Gastroesophageal sphincter (tissue), 4 donors: ENCODE data around the gene IRAK2. TPM values are rescaled to one million over a fixed set of nuclear protein-coding genes. Genes with fewer than 3 reads are reported as not detected.

Source experiments
- ATAC-seq: fragments of 150-250 bp; one replicate; pipeline ENCODE4 v1.9.1; 2016; ENCODE audit warnings: mild to moderate bottlenecking, moderate library complexity
- H3K27ac ChIP-seq, 4 donors: fragments of 200-600 bp; sonication (generic) in 3 of 4; 1 replicate in 3 of 4; 2 replicates in 1 of 4; pipeline ENCODE4 v1.5.1; 2016 to 2019
- H3K27me3 ChIP-seq: fragments of 200-600 bp; sonication (generic); one replicate; pipeline ENCODE4 v1.5.1; 2019
- H3K36me3 ChIP-seq, 2 donors: fragments of 200-600 bp; sonication (generic); one replicate each; pipeline ENCODE4 v1.5.1; 2019; ENCODE audit warnings: control low read depth in 1 of 2
- H3K4me1 ChIP-seq, 3 donors: fragments of 200-600 bp; sonication (generic); 1 replicate in 2 of 3; 2 replicates in 1 of 3; pipeline ENCODE4 v1.5.1; 2016 to 2019; ENCODE audit warnings: control low read depth in 2 of 3
- H3K4me3 ChIP-seq, 2 donors: fragments of 200-600 bp; sonication (generic); one replicate each; pipeline ENCODE4 v1.5.1; 2019; ENCODE audit warnings: mild to moderate bottlenecking in 1 of 2, moderate library complexity in 1 of 2
- H3K9me3 ChIP-seq, 3 donors: fragments of 200-600 bp; sonication (generic); one replicate each; pipeline ENCODE4 v1.5.1; 2017 to 2019; ENCODE audit warnings: control low read depth in 2 of 3
- EP300 ChIP-seq: sonication (generic); formaldehyde crosslinking; IDR thresholded peaks from one replicate; pipeline ENCODE4 v1.6.1; 2017; ENCODE audit warnings: antibody characterized with exemption, mild to moderate bottlenecking
- POLR2A ChIP-seq, 2 donors: fragments of 450-650 bp; IDR thresholded peaks; one replicate each; pipeline ENCODE4 v1.6.1; 2017; ENCODE audit warnings: antibody characterized with exemption in 2 of 2, mild to moderate bottlenecking in 2 of 2, moderate library complexity in 1 of 2
- POLR2AphosphoS5 ChIP-seq: sonication (generic); formaldehyde crosslinking; IDR thresholded peaks from one replicate; pipeline ENCODE4 v1.6.1; 2017; ENCODE audit warnings: antibody characterized with exemption
- WGBS, 2 donors: methylation state at CpG; one replicate each; pipeline ENCODE4 v1.1.5; 2018; ENCODE audit warnings: low coverage in 1 of 2; 5-methylcytosine and 5-hydroxymethylcytosine counted together
- total RNA-seq, 4 donors: library from RNA; depleted of rRNA; stranded (reverse); fragments of >200 nt; gene quantifications; one replicate each; pipeline ENCODE4 v1.1.0, GENCODE V29; 2016
- TF ChIP-seq, protein P1 (sequence below), 4 experiments: fragments of 200-600 bp in 2 of 4; fragments of 450-650 bp in 2 of 4; sonication (generic) in 1 of 4; IDR thresholded peaks; one replicate each; pipeline ENCODE4 v1.5.1; 2017 to 2019; ENCODE audit warnings: antibody characterized with exemption in 4 of 4, mild to moderate bottlenecking in 2 of 4, moderate library complexity in 2 of 4

IRAK2 gene
- total RNA-seq, 4 donors from 2014 or later, result 2.2 to 4.4 (median 3.3) TPM

DNA sequence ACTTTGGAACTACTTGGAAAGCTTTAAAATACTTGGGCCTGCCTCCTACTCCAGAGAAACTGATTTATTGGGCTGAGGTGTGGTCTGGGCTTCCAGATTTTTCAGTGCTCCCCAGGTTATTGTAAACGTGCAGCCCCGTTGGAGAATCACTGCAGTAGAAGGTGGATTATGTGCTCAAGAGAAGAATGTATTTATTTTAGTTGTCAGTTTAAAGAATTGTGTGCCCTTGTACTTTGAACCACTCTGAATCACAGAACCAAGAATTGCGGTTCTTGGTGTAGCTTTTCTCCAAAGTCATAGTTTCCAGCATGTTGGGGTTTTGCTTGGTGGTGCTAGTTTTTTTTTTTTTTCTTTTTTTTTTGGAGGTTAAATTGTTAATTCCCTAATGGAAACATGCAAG, 85.1 kb downstream of the IRAK2 start:
- H3K36me3 ChIP-seq, result peaks cover 0 to 40% of the 10 kb centered on the region in 2 donors
- no peaks in the 10 kb centered on the region for H3K27me3 ChIP-seq
- 0 to 23% methylated on average over 3 of the region's 3 CpGs for WGBS, 2 donors
- TF ChIP-seq EP300 (no peak), POLR2A (IDR thresholded peaks at IDR 0.05) (no peak), POLR2AphosphoS5 (no peak)
- TF ChIP-seq, protein P1, sequence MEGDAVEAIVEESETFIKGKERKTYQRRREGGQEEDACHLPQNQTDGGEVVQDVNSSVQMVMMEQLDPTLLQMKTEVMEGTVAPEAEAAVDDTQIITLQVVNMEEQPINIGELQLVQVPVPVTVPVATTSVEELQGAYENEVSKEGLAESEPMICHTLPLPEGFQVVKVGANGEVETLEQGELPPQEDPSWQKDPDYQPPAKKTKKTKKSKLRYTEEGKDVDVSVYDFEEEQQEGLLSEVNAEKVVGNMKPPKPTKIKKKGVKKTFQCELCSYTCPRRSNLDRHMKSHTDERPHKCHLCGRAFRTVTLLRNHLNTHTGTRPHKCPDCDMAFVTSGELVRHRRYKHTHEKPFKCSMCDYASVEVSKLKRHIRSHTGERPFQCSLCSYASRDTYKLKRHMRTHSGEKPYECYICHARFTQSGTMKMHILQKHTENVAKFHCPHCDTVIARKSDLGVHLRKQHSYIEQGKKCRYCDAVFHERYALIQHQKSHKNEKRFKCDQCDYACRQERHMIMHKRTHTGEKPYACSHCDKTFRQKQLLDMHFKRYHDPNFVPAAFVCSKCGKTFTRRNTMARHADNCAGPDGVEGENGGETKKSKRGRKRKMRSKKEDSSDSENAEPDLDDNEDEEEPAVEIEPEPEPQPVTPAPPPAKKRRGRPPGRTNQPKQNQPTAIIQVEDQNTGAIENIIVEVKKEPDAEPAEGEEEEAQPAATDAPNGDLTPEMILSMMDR (IDR thresholded peaks at IDR 0.05), result no peak
- peaks cover 0 to 62% (median 10%) of the 10 kb centered on the region in 3 donors for H3K4me1 ChIP-seq
- ATAC-seq, result no peak
- peak overlapping the region in 3 of 4 donors; percentile 90 to 98 (median 93) for H3K27ac ChIP-seq
- H3K9me3 ChIP-seq, result peaks cover 0 to 10% (median 0%) of the 10 kb centered on the region in 3 donors
- peak overlapping the region; percentile 56 to 82 for H3K4me3 ChIP-seq

DNA sequence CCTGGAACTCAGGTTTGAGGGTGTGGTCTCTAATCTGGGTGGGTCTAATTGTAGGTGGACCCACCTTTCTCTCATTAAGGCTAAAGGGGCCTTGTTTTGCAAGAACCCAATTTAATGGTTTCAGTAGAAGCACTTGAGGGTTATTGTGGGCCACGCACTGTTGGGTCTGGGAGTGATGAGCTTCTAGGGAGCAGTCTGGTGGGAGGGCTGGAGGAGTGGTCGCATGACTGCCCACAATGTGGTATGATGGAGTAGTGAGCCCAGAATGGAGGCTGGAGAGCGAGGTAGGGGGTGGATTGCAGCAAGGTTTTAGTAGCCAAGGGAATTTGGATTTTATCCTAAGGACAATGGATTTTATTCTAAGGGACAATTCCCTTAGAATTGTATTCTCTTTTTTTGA, 86.3 kb downstream of the IRAK2 start:
- Histone ChIP-seq H3K9me3 (no peaks in the 10 kb centered on the region), H3K4me3 (no peak overlapping the region), H3K36me3 (peaks cover 0 to 52% of the 10 kb centered on the region in 2 donors), H3K27ac (peak overlapping the region in 1 of 4 donors; percentile 98), H3K27me3 (no peaks in the 10 kb centered on the region), H3K4me1 (peaks cover 0 to 62% (median 10%) of the 10 kb centered on the region in 3 donors)
- ATAC-seq, result no peak
- WGBS, 2 donors, result 93% methylated on average over 3 of the region's 3 CpGs; no CpG with 5 or more reads in 1 of the 2 donors
- TF ChIP-seq POLR2AphosphoS5, result no peak
- no peak for TF ChIP-seq EP300
- TF ChIP-seq, protein P1 (IDR thresholded peaks at IDR 0.05), result no peak
- no peak for TF ChIP-seq POLR2A (IDR thresholded peaks at IDR 0.05)

DNA sequence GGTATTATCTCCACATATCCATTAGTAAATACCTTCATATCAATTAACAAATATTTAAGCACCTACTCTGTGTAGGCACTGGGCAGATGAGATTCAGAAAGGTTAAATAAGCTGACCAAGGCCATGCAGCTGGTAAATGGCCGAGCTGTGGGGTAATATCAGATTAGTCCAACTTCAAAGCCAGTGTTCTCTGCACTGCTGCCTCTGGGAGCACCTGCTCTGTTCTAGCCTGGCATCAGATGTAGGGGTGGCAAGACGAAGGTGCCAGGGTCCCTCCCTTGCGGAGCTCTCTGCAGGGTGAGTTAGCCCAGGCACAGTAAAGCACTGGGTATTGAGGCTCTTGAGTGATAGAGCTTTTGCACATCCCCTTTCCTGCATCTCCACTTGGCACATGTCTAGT, 89.0 kb downstream of the IRAK2 start:
- H3K27me3 ChIP-seq, result no peaks in the 10 kb centered on the region
- H3K4me3 ChIP-seq, result no peak overlapping the region
- H3K27ac ChIP-seq, result no peak overlapping the region
- no peak for TF ChIP-seq EP300
- TF ChIP-seq POLR2A (IDR thresholded peaks at IDR 0.05), result no peak
- TF ChIP-seq, protein P1 (IDR thresholded peaks at IDR 0.05), result no peak
- no peak for TF ChIP-seq POLR2AphosphoS5
- 80 to 88% methylated on average over 1 of the region's 3 CpGs for WGBS, 2 donors
- no peak for ATAC-seq
- H3K4me1 ChIP-seq, result peaks cover 0 to 55% (median 10%) of the 10 kb centered on the region in 3 donors
- no peaks in the 10 kb centered on the region for H3K9me3 ChIP-seq
- peaks cover 0 to 63% of the 10 kb centered on the region in 2 donors for H3K36me3 ChIP-seq

DNA sequence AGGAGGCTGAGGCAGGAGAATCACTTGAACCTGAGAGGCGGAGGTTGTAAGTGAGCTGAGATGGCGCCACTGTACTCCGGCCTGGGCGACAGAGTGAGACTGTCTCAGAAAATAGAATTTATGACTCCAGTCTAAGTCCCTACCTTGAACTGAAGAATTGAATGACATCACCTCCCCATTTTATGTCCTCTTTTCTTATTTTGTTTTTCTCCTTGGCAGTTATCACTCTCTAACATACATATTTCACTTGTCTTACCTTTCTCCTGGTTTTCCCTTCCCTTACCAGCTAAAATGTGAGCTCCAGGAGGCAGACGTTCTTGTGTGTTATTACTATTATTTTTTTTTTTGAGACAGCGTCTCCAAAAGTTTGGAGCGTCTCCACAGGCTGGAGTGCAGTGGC, 91.1 kb downstream of the IRAK2 start:
- WGBS, 2 donors, result 88 to 98% methylated on average over 5 to 7 of the region's 7 CpGs
- no peak overlapping the region for H3K4me3 ChIP-seq
- H3K4me1 ChIP-seq, result peaks cover 0 to 35% (median 4%) of the 10 kb centered on the region in 3 donors
- H3K9me3 ChIP-seq, result no peaks in the 10 kb centered on the region
- TF ChIP-seq POLR2A (IDR thresholded peaks at IDR 0.05) (no peak), POLR2AphosphoS5 (no peak), EP300 (no peak)
- TF ChIP-seq, protein P1 (IDR thresholded peaks at IDR 0.05), result no peak
- H3K27me3 ChIP-seq, result no peaks in the 10 kb centered on the region
- no peak overlapping the region for H3K27ac ChIP-seq
- H3K36me3 ChIP-seq, result peaks cover 0 to 84% of the 10 kb centered on the region in 2 donors
- ATAC-seq, result no peak

DNA sequence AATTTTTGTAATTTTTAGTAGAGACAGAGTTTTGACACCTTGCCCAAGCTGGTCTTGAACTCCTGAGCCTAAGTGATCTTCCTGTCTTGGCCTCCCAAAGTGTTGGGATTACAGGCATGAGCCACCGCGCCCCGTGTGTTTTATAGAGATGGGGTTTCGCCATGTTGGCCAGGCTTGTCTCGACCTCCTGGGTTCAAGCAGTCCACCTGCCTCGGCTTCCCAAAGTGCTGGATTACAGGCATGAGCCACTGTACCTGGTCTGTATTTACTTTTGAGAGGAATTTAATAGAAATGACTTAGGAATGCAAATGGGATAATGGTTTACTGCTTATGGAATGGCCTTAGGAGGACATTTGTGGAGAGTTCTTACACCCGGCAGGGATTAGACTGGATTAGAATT, 94.3 kb downstream of the IRAK2 start:
- H3K27me3 ChIP-seq, result no peaks in the 10 kb centered on the region
- H3K27ac ChIP-seq, result no peak overlapping the region
- peaks cover 0 to 72% of the 10 kb centered on the region in 2 donors for H3K36me3 ChIP-seq
- H3K9me3 ChIP-seq, result no peaks in the 10 kb centered on the region
- H3K4me1 ChIP-seq, result peaks cover 0 to 15% (median 0%) of the 10 kb centered on the region in 3 donors
- WGBS, 2 donors, result 96 to 97% methylated on average over 4 to 6 of the region's 7 CpGs
- no peak for ATAC-seq
- no peak overlapping the region for H3K4me3 ChIP-seq
- TF ChIP-seq EP300, result no peak
- TF ChIP-seq POLR2A (IDR thresholded peaks at IDR 0.05), result no peak
- TF ChIP-seq POLR2AphosphoS5, result no peak
- TF ChIP-seq, protein P1 (IDR thresholded peaks at IDR 0.05), result no peak
